NCI-H226 (cell line): ENCODE data around the gene OR5L2.
"Not testable (repeated sequence)": the region's sequence is repeated elsewhere in the genome, so short reads cannot be mapped to it uniquely, and the experiment has no call there.

Experiments used
- DNase-seq: peaks from one replicate; pipeline ENCODE4 v3.0.0-alpha.2; 2015

Gene OR5L2

DNA sequence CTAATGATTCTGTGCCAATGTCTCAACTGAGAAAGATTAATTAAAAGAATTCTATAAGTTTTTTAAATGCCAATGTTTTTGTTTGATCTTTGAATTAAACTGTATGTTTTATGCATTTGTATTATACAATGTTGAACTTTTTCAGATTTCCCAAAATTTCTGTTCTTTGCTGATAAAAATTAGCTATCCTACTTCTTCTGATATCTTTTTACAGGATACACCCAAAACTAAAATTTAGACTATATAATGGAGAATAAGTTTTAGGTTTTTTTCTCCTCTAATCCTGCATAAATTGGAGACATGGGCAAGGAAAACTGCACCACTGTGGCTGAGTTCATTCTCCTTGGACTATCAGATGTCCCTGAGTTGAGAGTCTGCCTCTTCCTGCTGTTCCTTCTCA is at the start of gene OR5L2:
OR5L2 (plus strand) TSS at position 301 of the 400 bp plus-strand sequence; CDS start at position 301, 0 bp downstream.
- DNase-seq, result no peak

DNA sequence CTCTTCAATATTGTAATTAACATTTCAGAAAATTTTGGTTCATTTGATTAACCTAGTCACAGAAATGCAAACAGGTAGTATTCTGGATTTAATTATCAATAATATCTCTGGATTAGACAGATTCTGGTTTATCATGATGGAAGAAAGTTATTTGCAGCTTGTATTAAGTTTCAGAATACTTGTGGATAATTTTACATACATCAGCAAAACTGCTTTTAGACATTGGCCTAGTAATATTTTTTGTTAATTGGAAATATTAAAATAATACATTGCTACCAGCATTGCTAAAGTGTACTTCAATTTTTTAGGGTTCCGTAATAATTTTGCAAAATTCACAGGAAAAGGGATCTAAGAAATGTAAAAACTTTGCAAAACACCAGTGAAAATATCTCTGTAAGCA is 35.4 kb upstream of the OR5L2 start:
- DNase-seq, result no peak

DNA sequence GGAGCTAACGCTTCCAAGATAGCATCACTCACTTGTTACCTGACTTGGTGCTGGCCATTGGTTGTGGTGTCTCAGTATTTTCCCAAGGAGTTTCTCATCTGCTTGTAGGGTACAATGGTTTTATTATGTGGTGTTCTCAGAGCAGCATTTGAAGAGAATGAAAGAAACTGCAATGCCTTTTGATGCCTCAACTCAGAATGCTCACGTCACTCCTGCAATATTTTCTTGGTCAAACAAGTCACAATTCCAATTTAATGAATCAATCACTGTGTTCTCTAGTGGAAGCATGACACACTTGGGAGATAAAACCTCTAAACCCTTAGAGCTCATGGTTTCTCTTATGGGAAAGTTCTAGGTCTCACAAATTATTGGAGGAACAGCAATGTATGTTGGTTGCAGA is 33.7 kb upstream of the OR5L2 start:
- DNase-seq, result no peak

DNA sequence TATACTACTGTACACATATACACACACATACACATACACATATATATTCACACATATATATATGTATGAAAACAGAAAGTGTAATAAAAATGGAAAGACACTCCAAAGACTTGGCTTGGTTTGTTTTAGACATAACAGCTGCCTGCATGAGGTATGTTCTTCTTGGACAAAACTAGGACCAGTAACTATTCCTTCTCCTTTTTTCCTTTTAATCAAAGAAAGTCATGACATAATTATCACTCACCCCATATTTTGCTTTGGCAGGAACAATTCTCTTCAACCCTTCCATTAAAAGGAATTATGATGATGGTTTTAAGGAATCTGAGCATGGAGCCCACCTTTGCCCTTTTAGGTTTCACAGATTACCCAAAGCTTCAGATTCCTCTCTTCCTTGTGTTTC is 31.8 kb upstream of the OR5L2 start, which contains the start of gene OR5D14:
OR5D14 (plus strand) TSS at position 301 of the 400 bp plus-strand sequence; CDS start at position 301, 0 bp downstream.
- no peak for DNase-seq

DNA sequence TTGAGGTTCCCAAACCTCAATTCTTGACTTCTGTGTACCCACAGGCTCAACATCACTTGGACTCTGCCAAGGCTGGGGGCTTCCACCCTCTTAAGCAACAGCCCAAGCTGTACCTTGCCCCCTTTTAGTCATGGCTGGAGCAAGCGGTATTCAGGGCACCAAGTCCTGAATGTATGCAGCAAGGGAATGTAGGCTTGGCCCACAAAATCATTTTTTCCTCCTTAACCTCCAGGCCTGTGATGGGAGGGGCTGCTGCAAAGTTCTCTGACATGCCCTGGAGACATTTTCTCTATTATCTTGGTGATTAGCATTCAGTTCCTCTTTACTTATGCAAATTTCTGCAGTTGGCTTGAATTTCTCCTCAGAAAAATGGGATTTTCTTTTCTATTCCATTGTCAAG is 20.8 kb upstream of the OR5L2 start:
- DNase-seq, result no peak

DNA sequence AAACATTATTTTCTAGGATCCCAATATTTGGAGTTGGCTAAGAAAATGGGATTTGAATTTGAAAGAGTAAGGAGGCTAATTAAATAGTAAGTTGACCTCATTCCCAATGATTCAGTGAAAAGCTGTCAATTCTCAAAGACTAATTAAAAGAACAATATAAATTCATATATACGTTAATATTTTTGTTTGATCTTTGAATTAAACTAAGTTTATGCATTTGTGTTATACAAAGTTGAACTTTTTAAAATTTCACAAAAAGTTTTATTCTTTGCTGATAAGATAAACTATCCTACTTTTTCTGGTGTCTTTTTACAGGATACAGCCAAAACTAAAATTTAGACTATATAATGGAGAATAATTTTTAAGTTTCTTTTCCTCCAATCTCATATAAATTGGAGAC is 16.0 kb upstream of the OR5L2 start, which contains the start of gene OR5L1:
OR5L1 (plus strand) TSS at position 301 of the 400 bp plus-strand sequence. CDS start 100 bp downstream, outside the sequence.
- no peak for DNase-seq

DNA sequence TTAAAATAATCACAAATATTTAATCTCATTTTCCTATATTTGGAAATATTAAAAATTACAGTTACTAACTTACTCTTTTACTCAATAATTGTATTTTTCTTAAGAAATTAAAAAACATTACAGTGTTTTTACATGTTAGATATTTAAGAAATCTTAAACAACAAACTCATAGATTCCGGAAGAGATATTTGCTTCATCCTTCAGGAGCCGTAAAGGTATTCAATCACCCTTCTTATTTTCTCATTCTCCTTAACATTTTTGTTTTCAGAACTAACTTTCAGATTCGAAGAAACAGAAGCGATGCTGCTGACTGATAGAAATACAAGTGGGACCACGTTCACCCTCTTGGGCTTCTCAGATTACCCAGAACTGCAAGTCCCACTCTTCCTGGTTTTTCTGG is 7.7 kb upstream of the OR5L2 start, which contains the start of gene OR5D18:
OR5D18 (plus strand) TSS at position 301 of the 400 bp plus-strand sequence; CDS start at position 301, 0 bp downstream.
- DNase-seq, result no peak

DNA sequence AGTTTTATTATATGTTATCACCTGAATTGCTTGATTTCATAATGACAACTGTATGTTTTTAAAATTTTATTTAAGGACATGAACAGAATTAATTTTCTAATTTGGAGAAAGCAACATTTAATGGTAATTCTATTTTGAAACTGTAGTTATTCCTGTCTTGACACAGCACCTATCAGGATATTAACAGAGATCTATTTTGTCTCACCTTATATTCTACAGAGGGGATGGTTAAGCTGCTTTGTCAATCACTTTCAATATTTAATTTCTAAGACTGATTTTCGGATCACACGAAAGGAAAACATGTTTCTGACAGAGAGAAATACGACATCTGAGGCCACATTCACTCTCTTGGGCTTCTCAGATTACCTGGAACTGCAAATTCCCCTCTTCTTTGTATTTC is 11.4 kb downstream of the OR5L2 start, which contains the start of gene OR5D16:
OR5D16 (plus strand) TSS at position 301 of the 400 bp plus-strand sequence; CDS start at position 301, 0 bp downstream.
- no peak for DNase-seq

DNA sequence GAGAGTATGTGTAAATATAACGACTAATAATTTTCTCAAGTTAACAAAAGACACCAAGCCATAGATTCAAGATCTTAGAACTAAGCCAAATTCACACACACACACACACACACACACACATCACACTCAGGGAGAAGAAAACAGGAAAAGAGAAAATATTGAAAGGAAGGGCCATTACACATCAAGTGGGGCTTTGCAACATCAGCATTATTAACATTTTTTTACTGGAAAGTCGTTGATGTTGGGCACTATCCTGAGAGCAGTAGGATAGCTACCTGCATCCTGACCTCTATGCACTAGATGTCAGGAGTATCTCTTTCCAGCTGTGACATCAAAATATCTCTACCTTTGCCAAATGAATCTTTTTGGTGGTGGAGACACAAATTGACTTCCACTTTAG is 20.4 kb downstream of the OR5L2 start:
- no peak for DNase-seq

DNA sequence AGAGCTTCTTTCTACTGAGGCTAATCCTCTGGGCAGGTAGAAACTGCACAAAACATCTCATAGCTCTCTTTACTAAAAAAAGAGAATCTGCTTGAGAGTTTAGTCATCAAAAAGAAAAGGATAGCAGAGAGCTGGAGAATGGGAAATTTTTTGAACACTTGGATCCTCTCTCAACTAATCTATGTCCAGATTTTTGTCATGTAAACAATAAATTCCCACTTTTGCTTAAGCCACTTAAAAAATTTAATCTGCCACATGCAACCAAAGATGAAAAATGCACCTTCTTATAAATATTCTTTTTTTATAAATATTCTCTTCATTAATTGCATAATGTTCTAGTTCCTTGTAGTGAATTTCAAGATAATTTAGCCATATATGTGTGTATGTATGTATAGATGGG is 22.0 kb downstream of the OR5L2 start:
- no peak for DNase-seq

DNA sequence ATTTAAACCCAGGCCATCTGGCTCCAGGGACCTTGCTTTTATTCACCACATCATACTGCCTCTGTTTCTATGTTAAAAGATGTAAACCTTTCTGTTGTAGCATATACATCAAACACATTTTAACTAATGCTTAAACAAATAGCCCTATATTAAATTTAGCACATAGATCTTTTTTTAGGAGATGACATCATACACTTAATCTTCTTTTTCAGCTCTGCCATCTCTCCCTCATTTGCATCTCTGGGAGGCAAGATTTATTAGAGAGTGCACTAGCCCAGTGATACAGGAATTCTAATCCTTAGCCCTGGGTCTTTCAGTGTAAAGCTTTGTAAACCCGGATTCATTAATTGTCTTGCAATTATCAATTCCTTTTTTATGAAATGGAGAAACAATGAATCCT is 25.1 kb downstream of the OR5L2 start:
- DNase-seq, result no peak

DNA sequence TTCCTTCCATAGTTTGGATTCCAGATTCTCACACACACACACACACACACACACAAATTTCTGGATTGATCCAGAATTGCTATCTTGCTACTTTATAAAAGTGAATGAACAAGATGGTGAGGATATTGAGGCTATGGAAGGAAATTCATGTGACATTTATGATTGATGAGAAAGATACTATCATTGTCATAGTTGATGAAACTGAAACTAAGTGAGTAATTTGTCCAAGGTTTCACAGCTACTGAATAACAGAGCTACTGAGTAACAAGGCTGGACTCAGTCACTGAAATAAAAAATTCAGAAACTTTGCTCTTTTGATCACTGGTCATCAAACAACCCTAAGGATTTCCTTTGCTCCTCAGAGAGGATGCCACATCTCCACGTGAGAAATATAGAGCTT is 27.7 kb downstream of the OR5L2 start:
- no peak for DNase-seq

DNA sequence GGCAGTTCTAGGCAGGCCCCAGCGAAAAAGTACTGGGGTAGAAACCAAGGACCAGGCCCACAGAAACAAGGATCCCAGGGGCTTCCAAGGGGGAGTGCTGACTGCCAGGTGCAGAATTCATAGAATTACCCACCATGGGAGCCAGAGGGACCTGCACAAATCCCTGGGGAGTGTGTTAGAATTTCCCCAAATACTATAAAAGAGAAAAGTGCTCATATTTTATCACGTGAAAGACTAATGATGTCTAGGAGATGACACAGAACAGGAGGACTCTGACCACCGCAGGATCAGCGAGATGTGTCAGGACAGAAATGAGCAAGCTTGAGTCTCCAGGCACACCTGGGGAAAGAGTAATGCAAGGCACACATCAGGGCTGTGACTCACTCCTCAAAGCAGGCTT is 40.3 kb downstream of the OR5L2 start:
- not testable (repeated sequence) for DNase-seq

DNA sequence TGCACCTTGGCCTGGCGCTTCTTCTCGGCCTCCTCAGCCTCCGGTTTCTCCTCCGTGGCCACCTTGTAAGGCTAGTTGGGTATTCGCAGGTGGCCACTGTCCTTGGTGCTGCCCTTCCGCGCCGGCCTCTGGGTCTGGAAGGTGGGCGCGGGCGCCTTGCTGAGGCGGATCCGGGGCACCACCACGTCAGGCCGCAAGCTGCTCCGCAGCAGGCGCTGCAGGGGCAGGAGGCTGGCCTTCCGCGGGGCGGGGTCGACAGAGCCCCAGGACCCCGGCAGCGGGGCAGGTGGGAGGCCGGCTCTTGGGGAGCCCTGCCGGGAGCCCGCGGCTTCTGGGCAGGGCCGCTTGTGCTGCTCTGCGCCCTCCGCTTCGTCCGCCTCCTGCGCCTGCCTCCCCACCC is 45.7 kb downstream of the OR5L2 start:
- not testable (repeated sequence) for DNase-seq

DNA sequence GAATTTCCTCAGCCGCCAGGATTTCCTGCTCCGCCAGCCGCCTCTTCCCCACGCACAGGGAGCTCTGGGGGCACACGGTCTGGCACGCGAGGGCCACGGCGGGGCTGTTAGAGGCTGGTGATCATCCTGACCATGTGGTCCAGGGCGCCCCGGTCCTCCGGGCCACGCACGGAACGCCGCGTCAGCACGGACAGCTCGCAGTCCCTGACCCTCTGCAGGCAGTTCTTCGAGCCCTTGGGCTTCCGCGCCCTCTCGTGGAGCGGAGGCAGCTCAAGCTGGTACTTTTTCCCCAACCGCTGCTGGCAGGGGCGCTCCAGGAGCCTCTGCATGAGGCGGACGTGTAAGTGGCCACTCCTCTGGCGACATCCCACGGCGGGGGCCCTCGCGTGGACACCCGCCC is 46.1 kb downstream of the OR5L2 start:
- not testable (repeated sequence) for DNase-seq
